ENCODE measurements around the gene ZNF747.
A peak's percentile ranks its signal among the peaks of the same experiment; 100 is the strongest.

Gene ZNF747

DNA sequence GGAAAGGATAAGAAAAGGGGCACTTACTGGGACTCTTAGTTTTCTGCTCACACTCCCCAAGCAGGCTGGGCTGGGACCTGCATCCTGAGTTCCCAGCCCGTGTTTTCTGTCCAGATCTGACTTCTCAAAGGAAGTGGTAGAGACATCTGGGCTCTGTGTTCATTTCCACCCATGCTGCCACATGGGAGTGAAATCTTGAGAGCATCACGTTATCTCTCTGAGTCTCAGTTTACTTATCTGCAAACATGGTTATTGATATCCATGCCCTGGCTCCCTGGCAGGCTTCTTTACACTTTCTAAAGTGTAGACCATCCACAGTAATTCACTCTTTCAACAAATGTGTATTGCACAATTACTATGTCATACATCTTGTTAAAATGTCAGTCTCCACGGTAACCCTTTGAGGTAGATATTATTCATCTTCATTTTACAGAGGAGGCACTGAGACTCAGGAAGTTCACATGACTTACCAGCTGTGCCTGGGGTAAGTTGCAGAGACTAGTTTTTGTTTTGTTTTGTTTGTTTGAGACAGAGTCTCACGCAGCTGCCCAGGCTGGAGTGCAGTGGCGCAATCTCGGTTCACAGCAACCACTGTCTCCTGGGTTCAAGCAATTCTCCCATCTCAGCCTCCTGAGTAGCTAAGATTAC is 33.5 kb upstream of the ZNF747 start:
- Histone ChIP-seq H3K36me3 (ENCODE audit: control insufficient read depth in 5 of 5, insufficient read depth in 5 of 5, low read length in 5 of 5) (no peaks in the 10 kb centered on the region), H3K9me3 (ENCODE audit: control insufficient read depth in 5 of 5, low read length in 5 of 5) (no peaks in the 10 kb centered on the region), H3K27me3 (ENCODE audit: control insufficient read depth in 5 of 5, insufficient read depth in 4 of 5, low read length in 5 of 5) (no peaks in the 10 kb centered on the region), H3K27ac (ENCODE audit: low read depth, low read length) (no peak overlapping the region), H3K4me3 (ENCODE audit: low read depth in 1 of 5, low read length in 5 of 5) (no peak overlapping the region), H3K9ac (ENCODE audit: low read length in 5 of 5) (no peak overlapping the region), H3K4me1 (ENCODE audit: control insufficient read depth in 5 of 5, insufficient read depth in 5 of 5, low read length in 5 of 5) (peaks cover 10 to 27% (median 23%) of the 10 kb centered on the region in 5 donors)

DNA sequence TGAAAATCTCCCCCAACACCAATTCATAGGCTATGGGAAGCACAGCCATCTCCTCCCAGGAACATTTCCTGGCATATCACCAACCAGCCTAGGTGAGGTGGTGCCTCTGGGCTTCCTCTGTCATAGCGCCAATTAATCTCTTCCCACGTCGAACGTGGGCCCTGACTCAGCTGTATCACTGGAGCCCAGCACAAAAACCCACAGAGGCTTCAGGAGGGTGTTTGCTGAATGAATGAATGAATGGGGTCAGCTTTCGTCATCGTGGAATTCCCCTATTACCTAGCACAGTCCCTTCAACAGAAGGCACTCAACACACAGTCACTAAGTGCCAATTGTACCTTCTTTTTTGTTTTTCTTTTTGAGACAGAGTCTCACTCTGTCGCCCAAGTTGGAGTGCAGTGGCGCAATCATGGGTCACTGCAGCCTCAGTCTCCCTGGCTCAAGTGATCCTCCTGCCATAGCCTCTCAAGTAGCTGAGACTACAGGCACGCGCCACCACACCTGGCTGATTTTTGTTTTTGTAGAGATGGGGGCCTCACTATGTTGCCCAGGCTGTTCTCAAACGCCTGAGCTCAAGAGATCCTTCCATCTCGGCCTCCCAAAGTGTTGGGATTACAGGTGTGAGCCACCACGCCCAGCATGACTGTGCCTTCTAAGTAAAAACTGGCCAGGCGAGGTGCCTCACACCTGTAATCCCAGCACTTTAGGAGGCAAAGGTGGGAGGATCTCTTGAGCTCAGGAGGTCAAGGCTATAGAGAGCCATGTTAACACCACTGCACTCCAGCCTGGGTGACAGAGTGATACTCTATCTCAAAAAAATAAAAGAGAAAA is 32.7 kb upstream of the ZNF747 start:
- no peak overlapping the region for H3K27ac ChIP-seq (ENCODE audit: low read depth, low read length)
- no peaks in the 10 kb centered on the region for H3K27me3 ChIP-seq (ENCODE audit: control insufficient read depth in 5 of 5, insufficient read depth in 4 of 5, low read length in 5 of 5)
- H3K9ac ChIP-seq (ENCODE audit: low read length in 5 of 5): no peak overlapping the region
- no peak overlapping the region for H3K4me3 ChIP-seq (ENCODE audit: low read depth in 1 of 5, low read length in 5 of 5)
- H3K36me3 ChIP-seq (ENCODE audit: control insufficient read depth in 5 of 5, insufficient read depth in 5 of 5, low read length in 5 of 5): no peaks in the 10 kb centered on the region
- peaks cover 10 to 25% (median 20%) of the 10 kb centered on the region in 5 donors for H3K4me1 ChIP-seq (ENCODE audit: control insufficient read depth in 5 of 5, insufficient read depth in 5 of 5, low read length in 5 of 5)
- H3K9me3 ChIP-seq (ENCODE audit: control insufficient read depth in 5 of 5, low read length in 5 of 5): no peaks in the 10 kb centered on the region

DNA sequence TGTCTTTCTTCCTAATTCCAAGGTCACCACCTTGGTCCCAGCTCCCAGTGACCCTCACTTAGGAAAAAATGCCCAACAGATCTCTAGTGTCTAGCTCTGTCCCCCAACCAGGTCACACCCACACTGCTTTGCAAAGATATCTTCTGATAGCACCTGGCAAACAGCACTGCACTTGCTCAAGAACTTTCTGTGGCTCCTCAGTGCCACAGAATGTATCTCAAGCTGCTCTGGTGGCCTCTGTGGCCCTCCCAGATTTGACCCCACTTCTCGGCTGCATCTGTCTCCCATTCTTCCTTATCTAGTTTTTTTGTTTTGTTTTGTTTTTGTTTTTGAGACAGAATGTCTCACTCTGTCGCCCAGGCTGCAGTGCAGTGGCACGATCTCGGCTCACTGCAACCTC is 31.9 kb upstream of the ZNF747 start:
- no peaks in the 10 kb centered on the region for H3K36me3 ChIP-seq (ENCODE audit: control insufficient read depth in 5 of 5, insufficient read depth in 5 of 5, low read length in 5 of 5)
- no peaks in the 10 kb centered on the region for H3K27me3 ChIP-seq (ENCODE audit: control insufficient read depth in 5 of 5, insufficient read depth in 4 of 5, low read length in 5 of 5)
- no peak overlapping the region for H3K27ac ChIP-seq (ENCODE audit: low read depth, low read length)
- H3K9ac ChIP-seq (ENCODE audit: low read length in 5 of 5): no peak overlapping the region
- H3K4me3 ChIP-seq (ENCODE audit: low read depth in 1 of 5, low read length in 5 of 5): no peak overlapping the region
- peaks cover 8 to 24% (median 16%) of the 10 kb centered on the region in 5 donors for H3K4me1 ChIP-seq (ENCODE audit: control insufficient read depth in 5 of 5, insufficient read depth in 5 of 5, low read length in 5 of 5)
- H3K9me3 ChIP-seq (ENCODE audit: control insufficient read depth in 5 of 5, low read length in 5 of 5): no peaks in the 10 kb centered on the region

DNA sequence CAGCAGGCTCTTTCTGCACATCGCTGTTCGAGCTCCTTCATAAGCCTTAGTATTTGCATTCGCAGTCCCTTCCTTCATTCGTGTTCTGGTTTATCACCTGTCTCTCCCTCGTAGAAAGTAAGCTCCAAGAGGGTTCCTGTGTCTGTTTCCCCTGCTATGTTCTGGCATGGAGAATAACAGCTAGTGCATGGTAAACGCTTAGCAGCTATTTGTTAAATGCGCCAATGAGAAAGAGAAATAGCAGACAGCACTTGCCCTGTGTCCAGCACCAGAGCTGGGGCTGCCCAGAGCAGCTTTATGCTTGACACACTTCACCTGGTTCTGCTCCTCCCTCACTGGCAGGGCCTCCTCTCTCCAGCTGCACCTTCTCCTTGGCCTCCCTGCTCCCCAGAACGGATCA is 31.3 kb upstream of the ZNF747 start:
- no peaks in the 10 kb centered on the region for H3K36me3 ChIP-seq (ENCODE audit: control insufficient read depth in 5 of 5, insufficient read depth in 5 of 5, low read length in 5 of 5)

DNA sequence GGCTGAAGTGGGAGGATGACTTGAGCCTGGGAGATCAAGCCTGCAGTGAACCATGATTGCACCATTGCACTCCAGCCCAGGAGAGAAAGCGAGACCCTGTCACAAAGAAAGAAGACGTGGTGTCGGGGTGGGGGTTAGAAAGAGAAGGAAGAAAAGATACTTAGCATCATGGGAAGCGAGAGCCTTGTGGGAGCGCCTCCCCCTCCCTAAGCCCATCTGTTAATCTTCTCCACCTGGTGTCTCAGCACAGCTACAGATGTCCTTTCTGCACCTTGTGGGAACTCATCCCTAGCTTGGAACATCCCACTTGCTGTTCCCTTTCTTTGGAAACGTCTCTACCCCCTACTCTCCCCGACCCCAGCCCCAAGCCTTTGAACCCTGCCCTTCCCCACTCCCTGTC is 30.9 kb upstream of the ZNF747 start:
- no peaks in the 10 kb centered on the region for H3K9me3 ChIP-seq (ENCODE audit: control insufficient read depth in 5 of 5, low read length in 5 of 5)
- H3K4me1 ChIP-seq (ENCODE audit: control insufficient read depth in 5 of 5, insufficient read depth in 5 of 5, low read length in 5 of 5): peaks cover 3 to 25% (median 16%) of the 10 kb centered on the region in 5 donors
- no peaks in the 10 kb centered on the region for H3K36me3 ChIP-seq (ENCODE audit: control insufficient read depth in 5 of 5, insufficient read depth in 5 of 5, low read length in 5 of 5)

More for the DNA sequence above, 31.3 kb upstream of the ZNF747 start:
- Histone ChIP-seq H3K4me1 (ENCODE audit: control insufficient read depth in 5 of 5, insufficient read depth in 5 of 5, low read length in 5 of 5) (peaks cover 6 to 27% (median 18%) of the 10 kb centered on the region in 5 donors), H3K27ac (ENCODE audit: low read depth, low read length) (no peak overlapping the region), H3K9me3 (ENCODE audit: control insufficient read depth in 5 of 5, low read length in 5 of 5) (no peaks in the 10 kb centered on the region), H3K9ac (ENCODE audit: low read length in 5 of 5) (no peak overlapping the region), H3K4me3 (ENCODE audit: low read depth in 1 of 5, low read length in 5 of 5) (no peak overlapping the region), H3K27me3 (ENCODE audit: control insufficient read depth in 5 of 5, insufficient read depth in 4 of 5, low read length in 5 of 5) (no peaks in the 10 kb centered on the region)

DNA sequence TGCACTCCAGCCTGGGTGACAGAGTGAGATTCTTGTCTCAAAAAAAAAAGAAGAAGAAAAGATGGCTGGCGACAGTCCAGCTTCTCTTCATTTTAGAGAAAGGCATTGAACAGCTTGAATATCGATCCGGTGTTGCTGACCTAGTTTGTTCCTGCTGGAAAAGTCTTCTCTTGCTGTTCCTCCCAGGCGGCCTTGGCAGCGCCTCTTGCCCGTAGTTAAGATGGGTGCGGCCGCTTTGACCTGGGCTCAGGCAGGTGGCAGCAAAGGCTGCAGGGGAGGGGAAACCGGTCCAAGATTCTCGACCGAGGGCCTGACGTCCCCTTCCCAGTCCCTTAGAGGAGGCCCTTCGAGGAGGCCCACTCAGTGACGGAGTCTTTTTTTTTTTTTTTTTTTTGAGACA is 27.4 kb upstream of the ZNF747 start:
- peak overlapping the region in 4 of 5 donors; percentile 75 to 80 (median 78) for H3K4me3 ChIP-seq (ENCODE audit: low read depth in 1 of 5, low read length in 5 of 5)
- H3K36me3 ChIP-seq (ENCODE audit: control insufficient read depth in 5 of 5, insufficient read depth in 5 of 5, low read length in 5 of 5): no peaks in the 10 kb centered on the region
- peak overlapping the region; percentile 46 for H3K27ac ChIP-seq (ENCODE audit: low read depth, low read length)
- peaks cover 0 to 23% (median 21%) of the 10 kb centered on the region in 5 donors for H3K4me1 ChIP-seq (ENCODE audit: control insufficient read depth in 5 of 5, insufficient read depth in 5 of 5, low read length in 5 of 5)
- peak overlapping the region in 1 of 5 donors; percentile 73 for H3K9ac ChIP-seq (ENCODE audit: low read length in 5 of 5)
- H3K27me3 ChIP-seq (ENCODE audit: control insufficient read depth in 5 of 5, insufficient read depth in 4 of 5, low read length in 5 of 5): no peaks in the 10 kb centered on the region
- no peaks in the 10 kb centered on the region for H3K9me3 ChIP-seq (ENCODE audit: control insufficient read depth in 5 of 5, low read length in 5 of 5)

More for the DNA sequence above, 30.9 kb upstream of the ZNF747 start:
- Histone ChIP-seq H3K4me3 (ENCODE audit: low read depth in 1 of 5, low read length in 5 of 5) (no peak overlapping the region), H3K27me3 (ENCODE audit: control insufficient read depth in 5 of 5, insufficient read depth in 4 of 5, low read length in 5 of 5) (no peaks in the 10 kb centered on the region), H3K9ac (ENCODE audit: low read length in 5 of 5) (no peak overlapping the region), H3K27ac (ENCODE audit: low read depth, low read length) (no peak overlapping the region)

DNA sequence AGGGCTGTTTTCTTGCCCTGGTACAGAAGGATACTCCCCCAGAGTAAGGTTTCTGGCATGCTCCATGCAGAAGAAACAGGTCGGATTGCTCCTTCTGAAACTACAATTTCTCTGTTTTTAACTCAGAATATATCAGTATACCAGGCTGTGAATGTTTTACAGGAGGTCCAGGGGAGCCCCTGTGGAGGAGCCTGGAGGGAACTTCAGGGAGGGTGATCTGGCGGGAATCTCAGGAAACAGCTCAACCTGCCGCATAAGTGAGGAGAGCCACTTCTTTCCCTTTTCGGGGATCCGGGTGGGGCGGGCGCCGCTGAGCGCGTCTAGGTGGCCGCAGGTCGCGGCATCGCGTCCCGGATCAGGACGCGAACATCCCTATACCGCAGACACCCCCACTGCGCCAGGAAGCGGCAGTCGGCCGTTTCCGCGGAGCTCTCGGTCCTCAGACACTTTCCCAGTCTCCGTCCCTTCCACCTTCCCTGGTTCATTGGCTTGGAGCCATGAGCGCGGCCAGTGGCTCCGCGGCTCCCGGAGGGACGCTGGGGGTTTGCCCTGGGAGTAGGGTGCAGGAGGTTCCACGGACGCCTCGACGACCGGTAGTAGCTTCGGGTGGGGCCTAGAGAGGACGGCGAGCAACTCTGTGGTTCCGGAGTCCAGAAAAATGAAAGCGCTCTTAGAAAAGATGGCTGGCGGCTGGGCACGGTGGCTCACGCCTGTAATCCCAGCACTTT is 26.6 kb upstream of the ZNF747 start:
- Histone ChIP-seq H3K9me3 (ENCODE audit: control insufficient read depth in 5 of 5, low read length in 5 of 5) (no peaks in the 10 kb centered on the region), H3K36me3 (ENCODE audit: control insufficient read depth in 5 of 5, insufficient read depth in 5 of 5, low read length in 5 of 5) (peaks cover 0 to 2% (median 0%) of the 10 kb centered on the region in 5 donors), H3K27ac (ENCODE audit: low read depth, low read length) (peak overlapping the region; percentile 46), H3K4me3 (ENCODE audit: low read depth in 1 of 5, low read length in 5 of 5) (peak overlapping the region; percentile 39 to 80 (median 77)), H3K4me1 (ENCODE audit: control insufficient read depth in 5 of 5, insufficient read depth in 5 of 5, low read length in 5 of 5) (peaks cover 0 to 29% (median 23%) of the 10 kb centered on the region in 5 donors), H3K27me3 (ENCODE audit: control insufficient read depth in 5 of 5, insufficient read depth in 4 of 5, low read length in 5 of 5) (no peaks in the 10 kb centered on the region), H3K9ac (ENCODE audit: low read length in 5 of 5) (peak overlapping the region in 4 of 5 donors; percentile 26 to 87 (median 75))

DNA sequence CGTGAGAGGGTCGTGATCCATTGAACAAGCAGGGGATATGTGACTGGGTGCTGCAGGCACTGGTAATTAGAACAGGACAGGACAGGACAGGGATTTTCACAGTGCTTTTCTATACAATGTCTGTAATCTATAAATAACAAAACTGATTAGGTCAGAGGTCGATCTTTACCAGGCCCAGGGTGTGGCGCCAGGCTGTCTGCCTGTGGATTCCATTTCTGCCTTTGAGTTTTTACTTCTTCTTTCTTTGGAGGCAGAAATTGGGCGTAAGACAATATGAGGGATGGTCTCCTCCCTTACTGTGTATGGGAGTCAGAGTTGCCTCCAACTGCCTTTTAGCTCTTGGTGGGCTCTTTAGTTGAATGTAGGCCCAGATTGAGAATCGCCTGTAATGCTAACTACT is 25.0 kb upstream of the ZNF747 start:
- no peak overlapping the region for H3K9ac ChIP-seq (ENCODE audit: low read length in 5 of 5)
- no peaks in the 10 kb centered on the region for H3K27me3 ChIP-seq (ENCODE audit: control insufficient read depth in 5 of 5, insufficient read depth in 4 of 5, low read length in 5 of 5)
- peaks cover 0 to 32% (median 23%) of the 10 kb centered on the region in 5 donors for H3K4me1 ChIP-seq (ENCODE audit: control insufficient read depth in 5 of 5, insufficient read depth in 5 of 5, low read length in 5 of 5)
- no peak overlapping the region for H3K4me3 ChIP-seq (ENCODE audit: low read depth in 1 of 5, low read length in 5 of 5)
- H3K36me3 ChIP-seq (ENCODE audit: control insufficient read depth in 5 of 5, insufficient read depth in 5 of 5, low read length in 5 of 5): peaks cover 0 to 17% (median 12%) of the 10 kb centered on the region in 5 donors
- H3K27ac ChIP-seq (ENCODE audit: low read depth, low read length): no peak overlapping the region
- no peaks in the 10 kb centered on the region for H3K9me3 ChIP-seq (ENCODE audit: control insufficient read depth in 5 of 5, low read length in 5 of 5)

DNA sequence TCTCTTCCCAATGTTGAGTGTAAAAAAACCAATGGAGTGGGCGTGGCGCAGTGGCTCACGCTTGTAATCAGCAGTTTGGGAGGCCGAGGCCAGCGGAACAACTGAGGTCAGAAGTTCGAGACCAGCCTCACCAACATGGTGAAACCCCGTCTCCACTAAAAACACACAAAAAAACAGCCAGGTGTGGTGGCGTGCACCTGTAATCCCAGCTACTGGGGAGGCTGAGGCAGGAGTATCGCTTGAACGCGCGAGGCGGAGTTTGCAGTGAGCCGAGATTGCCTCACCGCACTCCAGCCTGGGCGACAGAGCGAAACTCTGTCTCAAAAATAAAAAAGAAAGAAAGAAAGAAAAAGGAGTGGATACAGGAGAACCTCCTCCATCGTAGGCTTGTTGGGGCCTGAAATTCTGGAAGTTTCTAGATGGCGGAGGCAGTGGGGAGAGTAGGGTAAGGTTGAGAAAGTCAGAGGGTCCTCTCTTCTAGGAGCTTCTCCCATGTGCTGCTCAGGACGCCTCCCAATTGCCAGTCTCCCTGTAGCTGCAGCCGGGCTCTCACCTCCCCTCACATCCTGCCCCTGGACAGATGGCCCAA is 24.2 kb upstream of the ZNF747 start:
- Histone ChIP-seq H3K9ac (ENCODE audit: low read length in 5 of 5) (no peak overlapping the region), H3K27me3 (ENCODE audit: control insufficient read depth in 5 of 5, insufficient read depth in 4 of 5, low read length in 5 of 5) (no peaks in the 10 kb centered on the region), H3K4me3 (ENCODE audit: low read depth in 1 of 5, low read length in 5 of 5) (peak overlapping the region; percentile 56 to 87 (median 62)), H3K9me3 (ENCODE audit: control insufficient read depth in 5 of 5, low read length in 5 of 5) (no peaks in the 10 kb centered on the region), H3K36me3 (ENCODE audit: control insufficient read depth in 5 of 5, insufficient read depth in 5 of 5, low read length in 5 of 5) (peaks cover 0 to 25% (median 20%) of the 10 kb centered on the region in 5 donors), H3K4me1 (ENCODE audit: control insufficient read depth in 5 of 5, insufficient read depth in 5 of 5, low read length in 5 of 5) (peaks cover 0 to 32% (median 23%) of the 10 kb centered on the region in 5 donors), H3K27ac (ENCODE audit: low read depth, low read length) (peak overlapping the region; percentile 89)
